GM23338 (cell line): ENCODE data around the gene DYNC2LI1. TPM values are rescaled to one million over a fixed set of nuclear protein-coding genes. Genes with fewer than 3 reads are reported as not detected.

Experiments used
- ATAC-seq: fragments of 200-7000 bp; cut with Tn5 transposase; 3 replicates; pipeline ENCODE4 v1.9.1; 2020
- DNase-seq: peaks from one replicate; pipeline ENCODE4 v3.0.0-alpha.2; 2015; ENCODE audit warnings: low spot score
- H2AFZ ChIP-seq: fragments of 200-600 bp; sonication (generic); 2 replicates; pipeline ENCODE4 v1.8.0; 2016; ENCODE audit warnings: antibody characterized with exemption, mild to moderate bottlenecking, moderate library complexity
- H3F3A ChIP-seq: fragments of 200-600 bp; sonication (generic); replicated peaks from 2 replicates; pipeline ENCODE4 v1.8.0; 2017; ENCODE audit warnings: antibody characterized with exemption, mixed run types, low read depth
- H3K27ac ChIP-seq: fragments of 200-600 bp; sonication (generic); 2 replicates; pipeline ENCODE4 v1.6.1; 2016; ENCODE audit warnings: low read depth
- H3K27me3 ChIP-seq: fragments of 200-600 bp; sonication (generic); 2 replicates; pipeline ENCODE4 v1.8.0; 2016; ENCODE audit warnings: mild to moderate bottlenecking, mixed run types, moderate library complexity; ENCODE audit not compliant: insufficient read depth
- H3K36me3 ChIP-seq: fragments of 200-600 bp; sonication (generic); 2 replicates; pipeline ENCODE4 v1.8.0; 2016; ENCODE audit warnings: mild to moderate bottlenecking; ENCODE audit not compliant: insufficient read depth
- H3K4me1 ChIP-seq: fragments of 200-600 bp; sonication (generic); 2 replicates; pipeline ENCODE4 v1.8.0; 2016; ENCODE audit warnings: mild to moderate bottlenecking, moderate library complexity; ENCODE audit not compliant: insufficient read depth
- H3K4me2 ChIP-seq: fragments of 200-600 bp; sonication (generic); 2 replicates; pipeline ENCODE4 v1.7.1; 2017; ENCODE audit warnings: mixed run types
- H3K4me3 ChIP-seq: fragments of 200-600 bp; sonication (generic); 2 replicates; pipeline ENCODE4 v1.6.1; 2016; ENCODE audit warnings: mixed run types
- H3K79me2 ChIP-seq: fragments of 200-600 bp; sonication (generic); replicated peaks from 2 replicates; pipeline ENCODE4 v1.8.0; 2017; ENCODE audit warnings: mild to moderate bottlenecking; ENCODE audit not compliant: insufficient read depth
- H3K9me2 ChIP-seq: fragments of 200-600 bp; sonication (generic); 2 replicates; pipeline ENCODE4 v1.8.0; 2017; ENCODE audit not compliant: insufficient read depth
- H4K20me1 ChIP-seq: fragments of 200-600 bp; sonication (generic); replicated peaks from 2 replicates; pipeline ENCODE4 v1.8.0; 2017; ENCODE audit warnings: mild to moderate bottlenecking; ENCODE audit not compliant: insufficient read depth
- H3K27ac Mint-ChIP-seq: 2 replicates; pipeline ENCODE4 v1.8.0; 2020; ENCODE audit warnings: inconsistent platforms, mild to moderate bottlenecking, moderate library complexity, mixed read lengths
- H3K27me3 Mint-ChIP-seq: 3 replicates; pipeline ENCODE4 v1.8.0; 2022; ENCODE audit warnings: low read depth, mild to moderate bottlenecking, moderate library complexity, mixed read lengths, inconsistent platforms; ENCODE audit not compliant: insufficient read depth, poor library complexity
- H3K36me3 Mint-ChIP-seq: 3 replicates; pipeline ENCODE4 v1.8.0; 2021; ENCODE audit warnings: low read depth, mild to moderate bottlenecking, inconsistent platforms, moderate library complexity, mixed read lengths
- H3K4me1 Mint-ChIP-seq: 3 replicates; pipeline ENCODE4 v1.8.0; 2020; ENCODE audit warnings: mild to moderate bottlenecking, inconsistent platforms, mixed read lengths
- H3K4me3 Mint-ChIP-seq: 3 replicates; pipeline ENCODE4 v1.8.0; 2021; ENCODE audit warnings: moderate library complexity, mild to moderate bottlenecking, inconsistent platforms, mixed read lengths
- H3K9me3 Mint-ChIP-seq: 3 replicates; pipeline ENCODE4 v1.8.0; 2020; ENCODE audit warnings: moderate library complexity, mild to moderate bottlenecking, inconsistent platforms, mixed read lengths
- CREB1 ChIP-seq: fragments of 250-450 bp; sonication (Bioruptor Pico); IDR thresholded peaks from 2 replicates; pipeline ENCODE4 v1.5.0; 2020; ENCODE audit warnings: low read depth, mild to moderate bottlenecking, moderate library complexity
- CTCF ChIP-seq, 2 experiments: fragments of 200-600 bp in 1 of 2; sonication (generic) in 1 of 2; conservative IDR thresholded peaks; 2 replicates each; pipeline versions ENCODE4 v1.5.1 to v1.6.1; 2016 to 2017; ENCODE audit warnings: antibody characterized with exemption in 2 of 2, low read depth in 2 of 2, mild to moderate bottlenecking in 2 of 2, moderate library complexity in 1 of 2
- ETS1 ChIP-seq: IDR thresholded peaks from 2 replicates; pipeline ENCODE4 v1.6.1; 2016; ENCODE audit warnings: antibody characterized with exemption
- EZH2 ChIP-seq: fragments of 200-600 bp; sonication (generic); IDR thresholded peaks from one replicate; pipeline ENCODE4 v1.8.0; 2017; ENCODE audit warnings: antibody characterized with exemption, mild to moderate bottlenecking, low read depth; ENCODE audit not compliant: unreplicated experiment
- EZH2phosphoT487 ChIP-seq: fragments of 200-600 bp; sonication (generic); IDR thresholded peaks from one replicate; pipeline ENCODE4 v1.8.1; 2018; ENCODE audit warnings: antibody characterized with exemption; ENCODE audit not compliant: unreplicated experiment
- JUNB ChIP-seq: IDR thresholded peaks from one replicate; pipeline ENCODE4 v1.6.1; 2016; ENCODE audit warnings: antibody characterized with exemption; ENCODE audit not compliant: unreplicated experiment
- NANOG ChIP-seq: IDR thresholded peaks from 2 replicates; pipeline ENCODE4 v1.6.1; 2016; ENCODE audit warnings: antibody characterized with exemption, borderline replicate concordance
- POLR2AphosphoS5 ChIP-seq: IDR thresholded peaks from 2 replicates; pipeline ENCODE4 v1.6.1; 2016; ENCODE audit warnings: antibody characterized with exemption, low read depth
- REST ChIP-seq: IDR thresholded peaks from one replicate; pipeline ENCODE4 v1.6.1; 2018; ENCODE audit warnings: antibody characterized with exemption; ENCODE audit not compliant: unreplicated experiment
- STAT1 ChIP-seq: IDR thresholded peaks from one replicate; pipeline ENCODE4 v1.6.1; 2016; ENCODE audit warnings: antibody characterized with exemption; ENCODE audit not compliant: unreplicated experiment
- ZNF114 ChIP-seq: fragments of 250-450 bp; sonication (Bioruptor Pico); IDR thresholded peaks from 2 replicates; pipeline ENCODE4 v1.5.0; 2020; ENCODE audit warnings: mild to moderate bottlenecking, moderate library complexity
- ZNF331 ChIP-seq: fragments of 250-450 bp; sonication (Bioruptor Pico); IDR thresholded peaks from 2 replicates; pipeline ENCODE4 v1.5.0; 2020; ENCODE audit warnings: low read depth, mild to moderate bottlenecking, moderate library complexity
- ZNF462 ChIP-seq: fragments of 250-450 bp; sonication (Bioruptor Pico); IDR thresholded peaks from 2 replicates; pipeline ENCODE4 v1.5.0; 2020; ENCODE audit warnings: mild to moderate bottlenecking, moderate library complexity
- polyA plus RNA-seq: library from polyadenylated mRNA; unstranded; fragments of >200 nt; fragmentation: Nextera tagmentation; extraction: Ambion mirVana; gene quantifications from 2 replicates; pipeline ENCODE4 v1.2.1, GENCODE V29; 2016
- total RNA-seq: library from RNA; depleted of rRNA; stranded (reverse); fragments of >200 nt; shearing (Covaris generic); gene quantifications from 2 replicates; pipeline ENCODE4 v1.2.3, GENCODE V29; 2014

The DYNC2LI1 gene
- total and polyA plus RNA-seq, 2 experiments from 2014 or later: 8.4 to 11.5 TPM

- peaks cover 4% of the 10 kb centered on the region; the same call in 2 of the 3 replicates for H3K4me1 Mint-ChIP-seq
- H3K27me3 ChIP-seq: no peaks in the 10 kb centered on the region
- H3K27me3 Mint-ChIP-seq: no peaks in the 10 kb centered on the region
- no peak overlapping the region for H3K27ac Mint-ChIP-seq
- DNase-seq (no peak), ATAC-seq (no peak)
- no peaks in the 10 kb centered on the region for H3K9me3 Mint-ChIP-seq
- no peak overlapping the region for H3K4me3 ChIP-seq
- H3K4me3 Mint-ChIP-seq: no peak overlapping the region
- TF ChIP-seq ZNF114: no peak
- no peak for TF ChIP-seq EZH2phosphoT487
- TF ChIP-seq CREB1 (CRISPR knock-in tag): no peak
- TF ChIP-seq REST: no peak
- no peak for TF ChIP-seq JUNB
- TF ChIP-seq ETS1: no peak
- TF ChIP-seq STAT1: no peak
- no peak for TF ChIP-seq POLR2AphosphoS5
- TF ChIP-seq CTCF (conservative IDR thresholded peaks at IDR 0.05; ENCODE audit: low read depth in 2 of 2): no peak
- no peak for TF ChIP-seq EZH2
- TF ChIP-seq NANOG: no peak
- TF ChIP-seq ZNF462 (CRISPR knock-in tag): no peak
- TF ChIP-seq ZNF331 (CRISPR knock-in tag): no peak
- H3K36me3 ChIP-seq: no peaks in the 10 kb centered on the region
- no peak overlapping the region for H3K27ac ChIP-seq
- H3K4me1 ChIP-seq: no peaks in the 10 kb centered on the region
- no peaks in the 10 kb centered on the region for H3K36me3 Mint-ChIP-seq
- H3F3A ChIP-seq: no peaks in the 10 kb centered on the region
- no peaks in the 10 kb centered on the region for H3K9me2 ChIP-seq
- no peaks in the 10 kb centered on the region for H4K20me1 ChIP-seq
- H3K4me2 ChIP-seq: no peak overlapping the region
- H2AFZ ChIP-seq: no peak overlapping the region
- H3K79me2 ChIP-seq: no peaks in the 10 kb centered on the region
Measured at GRCh38 chr2:43764086-43764705, 9.6 kb upstream of the DYNC2LI1 start.
